ENCODE data around the gene ARL14EP.

Gene ARL14EP

GRCh38 chr11:30281476-30282288 is 41.2 kb upstream of the ARL14EP start:
- Histone ChIP-seq H4K20me1 (ENCODE audit: insufficient read depth, low read length) (no peaks in the 10 kb centered on the region), H3K27ac (ENCODE audit: low read depth, low read length, poor library complexity, severe bottlenecking) (no peak overlapping the region), H3K27me3 (ENCODE audit: insufficient read depth, low read length) (no peaks in the 10 kb centered on the region), H3K4me1 (ENCODE audit: insufficient read depth, low read length, severe bottlenecking) (no peaks in the 10 kb centered on the region), H3K36me3 (ENCODE audit: insufficient read depth, low read length) (no peaks in the 10 kb centered on the region), H2AFZ (ENCODE audit: low read length) (no peak overlapping the region), H3K4me3 (ENCODE audit: low read depth, low read length, poor library complexity, severe bottlenecking) (no peak overlapping the region), H3K9me2 (ENCODE audit: low read depth, low read length) (no peaks in the 10 kb centered on the region), H3K4me2 (ENCODE audit: low read length) (no peak overlapping the region), H3F3A (ENCODE audit: insufficient read depth, low read length) (no peaks in the 10 kb centered on the region), H3K9me3 (ENCODE audit: low read length) (no peaks in the 10 kb centered on the region), H3K79me2 (ENCODE audit: insufficient read depth, low read length) (no peaks in the 10 kb centered on the region), H3K9ac (ENCODE audit: low read length) (no peak overlapping the region)
- TF ChIP-seq CTCF (IDR thresholded peaks at IDR 0.05; ENCODE audit: low read length) (no peak), EZH2 (IDR thresholded peaks at IDR 0.05; ENCODE audit: borderline replicate concordance, low read length) (no peak)

GRCh38 chr11:30282289-30282631 is 40.6 kb upstream of the ARL14EP start:
- Histone ChIP-seq H4K20me1 (ENCODE audit: insufficient read depth, low read length) (no peaks in the 10 kb centered on the region), H3K36me3 (ENCODE audit: insufficient read depth, low read length) (no peaks in the 10 kb centered on the region), H3K4me1 (ENCODE audit: insufficient read depth, low read length, severe bottlenecking) (no peaks in the 10 kb centered on the region), H3K4me2 (ENCODE audit: low read length) (no peak overlapping the region), H3K9me3 (ENCODE audit: low read length) (no peaks in the 10 kb centered on the region), H3K9ac (ENCODE audit: low read length) (no peak overlapping the region), H3K27ac (ENCODE audit: low read depth, low read length, poor library complexity, severe bottlenecking) (no peak overlapping the region), H3K4me3 (ENCODE audit: low read depth, low read length, poor library complexity, severe bottlenecking) (no peak overlapping the region), H2AFZ (ENCODE audit: low read length) (no peak overlapping the region), H3K79me2 (ENCODE audit: insufficient read depth, low read length) (no peaks in the 10 kb centered on the region), H3F3A (ENCODE audit: insufficient read depth, low read length) (no peaks in the 10 kb centered on the region), H3K27me3 (ENCODE audit: insufficient read depth, low read length) (no peaks in the 10 kb centered on the region), H3K9me2 (ENCODE audit: low read depth, low read length) (no peaks in the 10 kb centered on the region)
- TF ChIP-seq CTCF (IDR thresholded peaks at IDR 0.05; ENCODE audit: low read length) = no peak
- TF ChIP-seq EZH2 (IDR thresholded peaks at IDR 0.05; ENCODE audit: borderline replicate concordance, low read length) = no peak

DNA sequence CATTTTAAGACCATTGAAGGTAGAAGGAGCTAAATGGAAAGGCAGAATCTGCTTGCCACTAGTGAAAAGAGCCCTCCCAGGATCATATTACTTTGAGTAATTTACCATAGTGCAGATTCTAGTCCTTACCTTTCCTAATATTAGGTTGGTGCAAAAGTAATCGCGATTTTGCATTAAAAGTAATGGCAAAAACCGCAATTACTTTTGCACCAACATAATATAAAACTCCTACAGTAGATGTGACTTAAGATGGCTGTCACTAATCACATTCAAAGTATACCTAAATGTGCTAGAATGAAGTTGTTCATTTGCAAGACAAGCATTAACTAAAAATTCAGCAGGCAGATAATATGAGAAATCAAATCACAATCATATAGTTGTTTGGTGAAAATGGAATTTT is 38.1 kb upstream of the ARL14EP start:
- H3K9me2 ChIP-seq (ENCODE audit: low read depth, low read length) = no peaks in the 10 kb centered on the region
- no peaks in the 10 kb centered on the region for H3K27me3 ChIP-seq (ENCODE audit: insufficient read depth, low read length)
- H3K4me3 ChIP-seq (ENCODE audit: low read depth, low read length, poor library complexity, severe bottlenecking) = no peak overlapping the region
- H3F3A ChIP-seq (ENCODE audit: insufficient read depth, low read length) = no peaks in the 10 kb centered on the region
- H3K79me2 ChIP-seq (ENCODE audit: insufficient read depth, low read length) = no peaks in the 10 kb centered on the region
- TF ChIP-seq EZH2 (IDR thresholded peaks at IDR 0.05; ENCODE audit: borderline replicate concordance, low read length) = no peak
- no peak for TF ChIP-seq CTCF (IDR thresholded peaks at IDR 0.05; ENCODE audit: low read length)
- H3K9me3 ChIP-seq (ENCODE audit: low read length) = no peaks in the 10 kb centered on the region
- no peak overlapping the region for H3K9ac ChIP-seq (ENCODE audit: low read length)
- no peak overlapping the region for H3K27ac ChIP-seq (ENCODE audit: low read depth, low read length, poor library complexity, severe bottlenecking)
- no peak overlapping the region for H2AFZ ChIP-seq (ENCODE audit: low read length)
- no peak overlapping the region for H3K4me2 ChIP-seq (ENCODE audit: low read length)
- no peaks in the 10 kb centered on the region for H3K4me1 ChIP-seq (ENCODE audit: insufficient read depth, low read length, severe bottlenecking)
- no peaks in the 10 kb centered on the region for H4K20me1 ChIP-seq (ENCODE audit: insufficient read depth, low read length)
- H3K36me3 ChIP-seq (ENCODE audit: insufficient read depth, low read length) = no peaks in the 10 kb centered on the region

Data from OCI-LY1 (cell line).